Ramos (cell line): ENCODE data around the gene TRPM5.

ENCODE experiments used
- in situ Hi-C: fragments of 300-500 bp; cut with MboI; formaldehyde crosslinking; loops from one replicate; pipeline ENCODE4 v1.14.3; 2022; ENCODE audit warnings: low sequenced_read_pairs; ENCODE audit not compliant: unreplicated experiment

TRPM5 gene

GRCh38 chr11:2459016-2459725, 14.9 kb upstream of the TRPM5 start:
- in situ Hi-C loops: no loop called here

- in situ Hi-C loops: no loop called here
Observed at GRCh38 chr11:2458321-2458720, 14.0 kb upstream of the TRPM5 start.

- in situ Hi-C loops: no loop called here
Observed at GRCh38 chr11:2453436-2453835, 9.1 kb upstream of the TRPM5 start.

GRCh38 chr11:2452321-2453012, 8.2 kb upstream of the TRPM5 start:
- in situ Hi-C loops: no loop called here

- in situ Hi-C loops: no loop called here
Observed at GRCh38 chr11:2451916-2452315, 7.6 kb upstream of the TRPM5 start.

GRCh38 chr11:2451336-2451735, 7.0 kb upstream of the TRPM5 start:
- in situ Hi-C loops: no loop called here

GRCh38 chr11:2450321-2451041, 6.2 kb upstream of the TRPM5 start:
- in situ Hi-C loops: no loop called here

GRCh38 chr11:2449548-2450320, 5.4 kb upstream of the TRPM5 start:
- in situ Hi-C loops: no loop called here

GRCh38 chr11:2448661-2449547, 4.6 kb upstream of the TRPM5 start:
- in situ Hi-C loops: no loop called here

- in situ Hi-C loops: no loop called here
Observed at GRCh38 chr11:2447951-2448650, 3.8 kb upstream of the TRPM5 start.

GRCh38 chr11:2447253-2447950, 3.1 kb upstream of the TRPM5 start:
- in situ Hi-C loops: no loop called here

- in situ Hi-C loops: no loop called here
Observed at GRCh38 chr11:2446590-2447252, 2.4 kb upstream of the TRPM5 start.

- in situ Hi-C loops: no loop called here
Observed at GRCh38 chr11:2445746-2446551, 1.6 kb upstream of the TRPM5 start.

GRCh38 chr11:2444821-2445745, 769 bp upstream of the TRPM5 start, which contains the start of gene KCNQ1:
KCNQ1 (plus strand) TSS chr11:2445008; CDS start chr11:2445099, 91 bp downstream.
- in situ Hi-C loops: no loop called here

GRCh38 chr11:2443406-2443805, 908 bp downstream of the TRPM5 start:
- in situ Hi-C loops: no loop called here

GRCh38 chr11:2442589-2442988, 1.7 kb downstream of the TRPM5 start:
- in situ Hi-C loops: no loop called here
